NOMO-1 (cell line): ENCODE data around the gene ESR1.

Experiments
- DNase-seq, 2 experiments: peaks; one replicate each; lab custom pipeline; 2025; ENCODE audit not compliant: unreplicated experiment in 2 of 2; lab: John Stamatoyannopoulos, UW

Gene ESR1

DNA sequence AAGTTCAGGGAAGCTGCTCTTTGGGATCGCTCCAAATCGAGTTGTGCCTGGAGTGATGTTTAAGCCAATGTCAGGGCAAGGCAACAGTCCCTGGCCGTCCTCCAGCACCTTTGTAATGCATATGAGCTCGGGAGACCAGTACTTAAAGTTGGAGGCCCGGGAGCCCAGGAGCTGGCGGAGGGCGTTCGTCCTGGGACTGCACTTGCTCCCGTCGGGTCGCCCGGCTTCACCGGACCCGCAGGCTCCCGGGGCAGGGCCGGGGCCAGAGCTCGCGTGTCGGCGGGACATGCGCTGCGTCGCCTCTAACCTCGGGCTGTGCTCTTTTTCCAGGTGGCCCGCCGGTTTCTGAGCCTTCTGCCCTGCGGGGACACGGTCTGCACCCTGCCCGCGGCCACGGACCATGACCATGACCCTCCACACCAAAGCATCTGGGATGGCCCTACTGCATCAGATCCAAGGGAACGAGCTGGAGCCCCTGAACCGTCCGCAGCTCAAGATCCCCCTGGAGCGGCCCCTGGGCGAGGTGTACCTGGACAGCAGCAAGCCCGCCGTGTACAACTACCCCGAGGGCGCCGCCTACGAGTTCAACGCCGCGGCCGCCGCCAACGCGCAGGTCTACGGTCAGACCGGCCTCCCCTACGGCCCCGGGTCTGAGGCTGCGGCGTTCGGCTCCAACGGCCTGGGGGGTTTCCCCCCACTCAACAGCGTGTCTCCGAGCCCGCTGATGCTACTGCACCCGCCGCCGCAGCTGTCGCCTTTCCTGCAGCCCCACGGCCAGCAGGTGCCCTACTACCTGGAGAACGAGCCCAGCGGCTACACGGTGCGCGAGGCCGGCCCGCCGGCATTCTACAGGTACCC, at the start of gene ESR1:
ESR1 (plus strand) TSS at position 170 of the 858 bp plus-strand sequence; CDS start at position 401, 231 bp downstream.
- no peak for DNase-seq

DNA sequence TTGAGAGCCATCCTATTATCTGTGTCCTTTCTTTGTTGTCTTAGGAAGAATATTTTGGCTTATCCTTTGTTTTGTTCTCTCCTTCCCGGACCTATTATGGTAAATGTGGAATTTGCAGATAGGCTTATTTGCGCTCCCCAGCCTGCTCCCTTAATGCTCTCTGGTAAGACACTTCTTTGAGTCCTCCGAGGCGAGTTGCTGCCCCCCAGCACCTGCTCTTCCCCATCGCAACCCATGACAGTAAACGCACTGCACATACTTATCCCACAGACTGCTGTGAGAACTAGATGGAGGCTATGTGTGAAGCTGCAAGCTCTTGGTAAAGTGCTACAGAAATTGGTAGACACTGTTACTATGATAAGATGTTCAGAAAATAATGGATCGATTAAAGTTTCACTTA, 47.0 kb upstream of the ESR1 start:
- no peak for DNase-seq

DNA sequence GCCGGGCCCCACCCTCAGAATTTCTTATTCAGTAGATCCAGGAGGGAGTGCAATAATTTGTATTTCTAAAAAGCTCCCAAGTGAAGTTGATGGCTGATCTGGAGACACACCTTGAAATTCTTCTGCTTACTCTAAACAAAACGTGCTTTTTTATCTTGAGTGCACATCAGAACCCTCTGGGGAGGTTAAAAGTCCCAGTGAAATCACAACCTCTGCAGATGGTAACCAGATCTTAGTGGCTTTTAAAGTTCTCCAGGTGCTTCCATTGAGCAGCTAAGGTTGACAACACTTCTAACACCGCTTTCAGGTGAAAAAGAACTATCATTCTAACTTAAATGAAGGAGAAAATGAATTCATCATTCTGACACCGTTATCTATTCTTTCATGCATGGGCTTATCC, 45.6 kb upstream of the ESR1 start:
- no peak for DNase-seq

- no peak for DNase-seq
These were observed 44.7 kb upstream of the ESR1 start for GRCh38 chr6:151762817-151763216.

GRCh38 chr6:151763303-151763702, 44.2 kb upstream of the ESR1 start:
- DNase-seq, result no peak

GRCh38 chr6:151763938-151764680, 43.4 kb upstream of the ESR1 start:
- peak; percentile 49 to 56 for DNase-seq

DNA sequence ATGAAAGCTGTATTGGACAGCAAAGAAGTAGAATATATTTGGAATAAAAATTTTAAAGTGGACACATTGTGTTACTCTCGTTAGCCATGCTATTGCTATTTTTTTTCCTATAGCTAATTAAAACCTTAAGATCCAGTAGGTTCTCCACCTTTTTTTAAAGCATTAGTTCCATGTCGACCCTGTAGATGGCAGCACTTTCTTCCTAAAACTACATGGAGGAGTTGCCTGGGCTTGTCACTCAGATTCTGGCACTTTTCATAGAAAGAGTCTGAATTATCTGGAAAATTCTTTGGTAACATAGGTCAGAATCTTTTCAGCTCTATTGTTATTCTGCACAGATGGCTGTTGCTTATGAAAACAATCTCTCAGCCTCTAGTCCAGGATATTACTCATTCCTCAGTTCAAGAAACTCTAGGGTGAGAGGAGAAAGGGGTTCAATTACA, 42.0 kb upstream of the ESR1 start:
- DNase-seq, result peak; percentile 40 to 42

DNA sequence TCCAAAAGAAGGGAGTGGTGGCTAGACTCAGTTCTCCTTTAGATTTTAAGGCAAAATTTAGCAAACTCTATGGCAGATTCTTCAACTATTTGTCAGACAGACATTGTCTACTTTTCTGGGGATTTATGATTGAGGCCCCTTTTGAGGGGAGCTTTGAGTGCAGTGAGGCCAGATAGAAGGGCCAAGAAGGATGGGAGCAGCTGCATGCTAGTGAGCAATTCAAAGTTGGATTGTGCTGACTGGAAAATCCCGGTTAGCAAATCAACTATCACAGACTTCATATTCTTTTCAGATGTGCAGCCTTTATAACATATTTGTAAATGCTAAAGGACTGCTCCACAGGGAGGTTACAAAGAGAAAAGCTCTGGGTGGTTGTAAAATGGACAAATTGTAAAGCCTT, 35.0 kb upstream of the ESR1 start:
- DNase-seq, result no peak

GRCh38 chr6:151773382-151773781, 34.1 kb upstream of the ESR1 start:
- no peak for DNase-seq

GRCh38 chr6:151782560-151782959, 24.9 kb upstream of the ESR1 start:
- no peak for DNase-seq

- DNase-seq, result no peak
These were observed 23.8 kb upstream of the ESR1 start for GRCh38 chr6:151783692-151784091.

GRCh38 chr6:151784441-151785214, 22.9 kb upstream of the ESR1 start:
- DNase-seq, result no peak

- no peak for DNase-seq
These were observed 10.5 kb upstream of the ESR1 start for GRCh38 chr6:151796842-151797530.

GRCh38 chr6:151803743-151804142, 3.7 kb upstream of the ESR1 start:
- no peak for DNase-seq

- DNase-seq, result no peak
These were observed 2.7 kb upstream of the ESR1 start for GRCh38 chr6:151804585-151805285.

DNA sequence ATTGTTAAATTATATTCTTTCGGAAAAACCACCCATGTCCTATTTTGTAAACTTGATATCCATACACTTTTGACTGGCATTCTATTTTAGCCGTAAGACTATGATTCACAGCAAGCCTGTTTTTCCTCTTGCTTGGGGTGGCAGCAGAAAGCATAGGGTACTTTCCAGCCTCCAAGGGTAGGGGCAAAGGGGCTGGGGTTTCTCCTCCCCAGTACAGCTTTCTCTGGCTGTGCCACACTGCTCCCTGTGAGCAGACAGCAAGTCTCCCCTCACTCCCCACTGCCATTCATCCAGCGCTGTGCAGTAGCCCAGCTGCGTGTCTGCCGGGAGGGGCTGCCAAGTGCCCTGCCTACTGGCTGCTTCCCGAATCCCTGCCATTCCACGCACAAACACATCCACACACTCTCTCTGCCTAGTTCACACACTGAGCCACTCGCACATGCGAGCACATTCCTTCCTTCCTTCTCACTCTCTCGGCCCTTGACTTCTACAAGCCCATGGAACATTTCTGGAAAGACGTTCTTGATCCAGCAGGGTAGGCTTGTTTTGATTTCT, 2.1 kb upstream of the ESR1 start:
- DNase-seq, result no peak

DNA sequence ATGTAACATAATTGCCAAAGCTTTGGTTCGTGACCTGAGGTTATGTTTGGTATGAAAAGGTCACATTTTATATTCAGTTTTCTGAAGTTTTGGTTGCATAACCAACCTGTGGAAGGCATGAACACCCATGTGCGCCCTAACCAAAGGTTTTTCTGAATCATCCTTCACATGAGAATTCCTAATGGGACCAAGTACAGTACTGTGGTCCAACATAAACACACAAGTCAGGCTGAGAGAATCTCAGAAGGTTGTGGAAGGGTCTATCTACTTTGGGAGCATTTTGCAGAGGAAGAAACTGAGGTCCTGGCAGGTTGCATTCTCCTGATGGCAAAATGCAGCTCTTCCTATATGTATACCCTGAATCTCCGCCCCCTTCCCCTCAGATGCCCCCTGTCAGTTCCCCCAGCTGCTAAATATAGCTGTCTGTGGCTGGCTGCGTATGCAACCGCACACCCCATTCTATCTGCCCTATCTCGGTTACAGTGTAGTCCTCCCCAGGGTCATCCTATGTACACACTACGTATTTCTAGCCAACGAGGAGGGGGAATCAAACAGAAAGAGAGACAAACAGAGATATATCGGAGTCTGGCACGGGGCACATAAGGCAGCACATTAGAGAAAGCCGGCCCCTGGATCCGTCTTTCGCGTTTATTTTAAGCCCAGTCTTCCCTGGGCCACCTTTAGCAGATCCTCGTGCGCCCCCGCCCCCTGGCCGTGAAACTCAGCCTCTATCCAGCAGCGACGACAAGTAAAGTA, 547 bp upstream of the ESR1 start:
- no peak for DNase-seq

- DNase-seq, result no peak
These were observed 1.1 kb downstream of the ESR1 start for GRCh38 chr6:151808371-151809241.
